DMS 273 (cell line): Measurements from ENCODE around the gene OSBP2.
"Not testable (repeated sequence)": the region's sequence is repeated elsewhere in the genome, so short reads cannot be mapped to it uniquely, and the experiment has no call there.

Experiments
- DNase-seq: peaks from one replicate; lab custom pipeline; 2025; ENCODE audit not compliant: unreplicated experiment; lab: John Stamatoyannopoulos, UW

The OSBP2 gene

DNA sequence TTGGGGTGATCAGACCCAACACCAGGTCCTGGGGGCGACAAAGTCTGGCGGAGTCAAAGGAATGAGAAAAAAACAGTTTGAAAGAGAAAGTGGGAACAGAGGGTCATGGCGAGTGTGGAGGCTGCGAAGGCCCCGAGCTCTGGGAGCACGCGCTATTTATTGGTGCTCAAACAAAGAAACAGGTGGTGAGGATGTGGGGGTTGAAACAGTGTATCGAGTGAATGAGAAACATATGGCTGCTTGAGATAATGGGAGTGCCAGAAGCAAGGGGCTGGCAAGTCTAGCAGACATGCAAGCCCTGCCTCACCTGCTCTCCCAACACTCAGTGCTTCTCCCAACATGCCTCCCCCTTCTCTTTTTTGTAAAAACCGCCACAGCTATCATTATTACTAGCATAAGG lies 19.2 kb upstream of the OSBP2 start:
- peak; percentile 85 for DNase-seq

DNA sequence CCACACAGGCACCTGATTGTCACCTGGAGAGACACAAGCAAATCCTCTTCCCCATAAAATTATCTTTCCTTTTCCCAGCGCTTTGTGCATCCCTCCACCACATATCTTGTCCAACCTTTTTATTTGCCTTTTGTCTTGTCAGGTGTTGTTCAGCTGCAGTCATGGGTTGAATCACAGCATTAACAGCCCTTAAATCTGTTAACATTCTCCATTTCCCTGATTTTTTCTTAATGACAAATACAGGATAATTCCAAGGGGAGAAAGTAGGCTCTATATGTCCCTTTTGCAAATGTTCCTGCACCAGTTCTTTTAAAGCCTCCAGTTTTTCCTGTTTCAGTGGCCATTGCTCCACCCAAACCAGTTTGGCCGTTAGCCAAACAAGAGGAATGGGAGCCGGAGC lies 18.1 kb upstream of the OSBP2 start:
- DNase-seq, result not testable (repeated sequence)

DNA sequence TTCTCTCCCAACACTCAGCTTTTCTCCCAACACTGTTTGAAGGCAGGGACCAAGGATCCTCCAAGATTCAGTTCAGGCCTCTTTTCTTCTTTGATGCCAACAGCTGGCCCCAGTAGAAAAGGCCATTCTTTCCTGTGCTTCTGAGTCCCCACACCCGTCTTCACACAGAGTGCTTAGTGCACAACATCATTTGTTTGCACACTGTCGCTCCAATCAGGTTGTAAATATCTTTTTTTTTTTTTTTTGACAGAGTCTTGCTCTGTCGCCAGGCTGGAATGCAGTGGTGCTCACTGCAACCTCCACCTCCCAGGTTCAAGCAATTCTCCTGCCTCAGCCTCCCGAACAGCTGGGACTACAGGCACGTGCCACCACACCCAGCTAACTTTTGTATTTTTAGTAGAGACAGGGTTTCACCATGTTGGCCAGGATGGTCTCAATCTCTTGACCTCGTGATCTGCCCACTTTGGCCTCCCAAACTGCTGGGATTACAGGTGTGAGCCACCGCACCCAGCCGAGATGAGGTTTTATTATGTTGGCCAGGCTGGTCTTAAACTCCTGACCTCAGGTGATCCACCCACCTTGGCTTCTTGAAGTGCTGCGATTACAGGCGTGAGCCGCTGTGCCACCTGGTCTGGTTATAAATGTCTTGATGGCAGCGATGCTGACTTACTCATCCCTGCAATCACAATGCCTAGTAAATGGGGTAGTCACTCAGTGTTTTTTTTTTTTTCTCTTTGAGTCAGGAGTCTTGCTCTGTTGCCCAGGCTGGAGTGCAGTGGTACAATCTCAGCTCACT lies 14.6 kb upstream of the OSBP2 start:
- not testable (repeated sequence) for DNase-seq

DNA sequence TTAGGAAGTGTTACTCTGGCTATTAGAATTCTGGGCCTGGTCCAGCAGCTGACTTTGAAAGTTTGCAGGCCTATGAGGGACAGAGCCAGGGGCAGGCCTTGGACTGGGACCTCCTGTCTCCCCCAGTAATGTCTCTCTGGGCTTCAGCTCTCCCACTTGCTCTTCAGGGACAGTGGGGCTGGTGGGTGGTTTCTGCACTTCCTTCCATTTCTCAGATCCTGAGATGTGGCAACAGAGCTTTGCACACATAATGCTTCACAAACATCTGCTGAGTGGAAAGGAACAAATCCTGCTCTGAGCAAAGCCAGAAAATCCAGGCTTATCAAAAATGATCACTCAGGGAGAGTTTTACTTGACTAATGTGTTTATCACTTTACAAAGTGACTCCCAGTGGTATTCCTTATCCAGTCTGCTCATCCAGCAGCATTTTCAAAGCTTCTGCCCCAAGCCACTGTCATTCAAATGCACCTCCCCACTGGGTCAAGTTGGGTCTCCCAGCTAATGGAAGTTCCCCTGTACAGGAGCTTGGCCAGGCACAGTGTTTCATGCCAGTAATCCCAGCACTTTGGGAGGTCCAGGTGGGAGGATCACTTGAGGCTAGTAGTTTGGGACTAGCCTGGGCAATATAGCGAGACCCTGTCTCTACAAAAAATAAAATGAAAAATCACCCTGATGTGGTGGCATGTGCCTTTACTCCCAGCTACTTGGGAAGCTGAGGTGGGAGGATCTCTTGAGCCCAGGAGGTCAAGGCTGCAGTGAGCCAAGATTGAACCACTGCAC lies 13.5 kb upstream of the OSBP2 start:
- DNase-seq, result no peak

DNA sequence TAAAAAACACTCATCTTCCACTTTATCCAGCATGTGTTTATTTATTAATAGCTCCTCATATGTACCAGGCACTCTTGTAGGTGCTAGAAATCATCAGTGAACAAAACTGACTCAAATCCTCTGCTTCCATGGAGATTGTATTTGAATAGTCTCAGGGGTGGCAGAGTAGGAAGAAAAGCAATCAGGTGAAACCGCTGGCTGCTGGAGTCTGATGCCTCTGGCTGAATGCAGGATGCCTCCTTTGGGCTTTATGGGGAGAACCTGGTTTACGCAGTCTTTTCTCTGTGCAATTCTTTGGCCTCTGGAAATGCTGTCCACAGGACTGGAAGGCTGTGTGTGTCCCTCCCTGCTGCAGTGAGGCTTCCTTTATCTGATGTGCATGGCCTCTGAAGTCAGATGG lies 12.8 kb upstream of the OSBP2 start:
- no peak for DNase-seq

DNA sequence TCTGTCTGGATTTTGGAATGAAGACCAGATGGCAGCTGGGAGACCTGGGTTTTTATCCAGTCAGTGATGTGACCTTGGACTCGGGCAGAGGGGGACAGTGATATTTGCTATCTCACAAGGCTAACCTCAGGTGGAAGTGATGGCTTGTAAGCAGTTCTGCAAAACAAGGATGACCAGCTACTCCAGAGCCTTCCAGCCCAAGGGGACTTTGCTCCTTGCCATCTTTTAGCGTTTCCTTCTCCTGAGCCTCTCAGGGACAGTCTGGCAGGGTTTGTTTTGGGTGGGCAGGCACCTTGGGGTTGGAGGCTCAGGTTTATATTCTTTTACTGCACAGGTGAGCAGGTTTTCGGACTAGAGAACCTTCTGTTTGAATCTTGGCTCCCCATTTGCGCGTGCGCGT lies 9.5 kb upstream of the OSBP2 start:
- no peak for DNase-seq

DNA sequence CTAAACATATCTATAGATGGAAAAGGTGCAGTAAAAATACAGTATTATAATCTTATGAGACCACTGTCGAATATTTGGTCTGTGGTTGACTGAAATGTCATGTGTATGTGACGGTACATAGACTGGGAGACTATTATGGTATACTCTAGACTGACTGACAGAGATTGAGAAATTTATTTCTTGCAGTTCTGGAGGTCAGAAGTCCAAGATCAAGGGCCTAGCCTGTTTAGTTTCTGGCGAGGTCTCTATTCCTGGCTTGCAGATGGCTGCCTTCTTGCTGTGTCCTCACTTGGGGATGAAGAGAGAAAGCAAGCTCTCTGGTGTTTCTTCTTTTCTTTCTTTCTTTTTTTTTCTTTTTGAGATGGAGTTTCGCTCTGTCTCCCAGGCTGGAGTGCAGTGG lies 7.3 kb upstream of the OSBP2 start:
- no peak for DNase-seq

DNA sequence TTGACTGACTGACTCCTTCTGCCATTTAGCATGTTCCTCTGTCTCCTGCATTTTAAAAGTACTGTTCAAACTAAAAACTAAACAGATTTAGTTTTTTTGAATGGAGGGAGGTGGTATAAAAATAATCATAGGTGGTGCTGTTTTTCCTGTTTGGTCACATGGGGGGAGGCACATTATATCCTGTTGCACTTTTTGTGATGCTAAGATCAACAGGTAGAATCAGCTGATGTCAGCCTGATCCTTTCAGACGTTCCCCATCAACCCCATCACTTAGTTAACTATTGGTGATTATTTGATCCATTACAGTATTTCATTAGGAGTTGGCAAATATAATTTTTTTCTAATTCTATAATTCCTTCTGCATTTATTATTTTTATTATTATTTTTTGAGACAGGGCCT lies 5.1 kb upstream of the OSBP2 start:
- no peak for DNase-seq

DNA sequence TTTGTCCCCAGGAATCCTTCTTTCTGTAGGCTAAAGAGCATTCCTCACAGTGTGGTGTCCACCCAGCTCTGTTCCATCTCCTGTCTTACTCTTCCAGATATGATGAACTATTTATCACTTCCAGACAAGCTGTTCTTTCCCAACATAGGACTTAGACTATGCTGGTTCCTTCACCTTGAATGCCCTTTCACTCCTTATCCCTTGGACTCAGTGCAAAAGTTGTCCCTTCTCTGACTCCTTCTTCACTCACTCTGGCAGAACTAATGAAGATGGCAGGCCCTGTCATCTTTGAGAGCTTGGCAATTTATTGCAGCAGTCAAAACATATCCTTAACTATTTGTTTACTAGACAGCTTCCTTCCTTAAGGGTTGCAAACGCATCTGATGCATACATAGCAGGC lies 3.5 kb upstream of the OSBP2 start:
- DNase-seq, result no peak

DNA sequence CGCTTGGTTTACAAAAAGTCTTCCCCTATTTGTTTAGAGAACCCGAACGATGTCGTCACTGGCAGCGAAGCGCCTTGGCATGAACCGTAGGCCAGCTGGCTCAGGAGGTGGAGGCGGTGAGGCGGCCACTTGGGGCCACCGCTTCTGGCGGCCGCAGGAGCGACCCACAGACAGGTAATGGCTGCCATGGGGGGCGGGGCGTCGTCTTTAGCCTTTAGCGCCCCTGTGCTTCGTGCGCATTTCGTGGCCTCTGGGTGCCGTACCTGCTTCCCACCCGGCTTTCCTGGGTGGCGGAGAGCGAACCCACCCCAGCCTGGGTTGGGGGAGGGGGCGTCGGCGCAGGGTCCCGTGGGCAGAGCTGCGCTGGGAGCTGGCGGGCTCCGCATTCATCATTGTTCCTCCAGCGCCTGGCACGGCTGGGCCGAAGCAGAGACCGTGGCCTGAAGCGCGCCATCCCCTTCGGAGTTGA lies 469 bp upstream of the OSBP2 start:
- DNase-seq, result peak; percentile 83

DNA sequence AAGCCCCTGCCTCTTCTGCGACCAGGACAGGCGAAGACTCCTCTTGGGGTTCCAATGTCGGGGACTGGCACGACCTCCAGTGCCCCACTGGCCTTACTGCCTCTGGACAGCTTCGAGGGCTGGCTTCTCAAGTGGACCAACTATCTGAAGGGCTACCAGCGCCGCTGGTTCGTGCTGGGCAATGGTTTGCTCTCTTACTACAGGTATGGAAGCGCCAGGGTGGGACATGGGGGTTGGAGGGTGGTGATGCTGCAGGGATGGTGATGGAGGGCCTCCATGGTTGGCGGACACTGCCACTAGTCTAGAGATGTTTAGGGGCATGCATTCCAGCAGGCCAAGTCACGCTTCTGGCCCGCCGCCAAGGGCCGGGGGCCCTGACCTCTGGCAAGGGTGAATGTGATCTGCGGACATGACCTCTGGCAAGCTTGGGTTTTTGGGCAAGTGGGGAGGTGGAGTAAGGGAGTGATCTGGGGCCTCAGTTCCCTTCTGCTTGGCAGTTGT lies 727 bp downstream of the OSBP2 start:
- no peak for DNase-seq

DNA sequence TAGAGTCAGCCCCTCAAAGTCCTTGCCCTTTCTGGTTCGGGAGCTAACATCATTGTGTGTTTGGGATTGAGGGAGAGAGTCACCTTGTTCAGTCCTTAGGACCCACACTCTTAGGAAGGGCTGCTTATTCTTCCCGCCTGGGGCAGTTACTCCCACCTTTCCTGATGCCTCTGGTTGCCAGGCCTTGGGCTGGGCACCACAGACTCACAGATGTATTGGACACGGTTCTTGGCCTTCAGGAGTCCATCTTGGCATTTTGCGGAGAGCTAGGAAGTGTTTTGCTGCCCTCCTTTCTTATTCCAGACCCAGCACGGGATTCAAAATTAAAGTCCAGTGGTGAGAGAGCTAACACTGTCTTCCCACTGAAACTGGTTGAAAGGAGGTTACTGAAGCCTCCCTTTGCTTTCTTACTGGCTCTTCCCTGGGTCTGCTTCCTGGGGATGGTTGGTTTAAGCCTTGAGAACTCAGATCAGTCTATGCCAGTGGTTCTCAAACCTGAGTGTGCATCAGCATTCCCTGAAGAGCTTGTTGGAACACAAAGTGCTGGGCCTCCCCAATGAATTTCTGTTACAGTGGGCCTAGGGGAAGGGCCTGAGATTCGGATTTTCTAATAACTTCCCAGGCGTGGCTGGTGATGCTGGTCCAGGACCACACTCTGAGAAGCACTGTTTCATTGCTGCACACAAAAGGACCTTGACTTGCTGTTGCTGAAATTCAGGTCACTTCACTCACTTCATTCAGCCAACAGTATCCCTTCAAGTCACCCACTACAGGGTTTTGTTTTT lies 1.4 kb downstream of the OSBP2 start:
- no peak for DNase-seq

DNA sequence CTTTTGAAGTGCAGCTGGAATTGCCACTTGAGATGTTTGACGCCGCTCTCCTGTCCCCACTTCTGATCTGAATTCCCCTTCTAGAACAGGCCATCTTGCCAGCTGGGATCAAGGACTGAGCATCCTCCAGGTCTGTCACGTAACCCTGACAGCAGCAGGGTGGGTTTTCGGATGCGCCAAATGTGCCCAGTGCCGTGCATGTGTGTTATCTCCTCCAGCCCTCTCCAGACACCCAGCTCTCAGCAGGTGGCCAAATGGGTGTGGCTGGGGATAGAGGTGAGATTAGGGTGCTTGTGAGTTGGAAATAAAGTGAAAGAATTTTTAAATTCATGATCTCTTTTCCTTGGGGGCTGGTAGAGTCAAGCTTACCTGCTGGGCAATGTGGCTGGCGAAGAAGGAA lies 3.3 kb downstream of the OSBP2 start:
- DNase-seq, result no peak

DNA sequence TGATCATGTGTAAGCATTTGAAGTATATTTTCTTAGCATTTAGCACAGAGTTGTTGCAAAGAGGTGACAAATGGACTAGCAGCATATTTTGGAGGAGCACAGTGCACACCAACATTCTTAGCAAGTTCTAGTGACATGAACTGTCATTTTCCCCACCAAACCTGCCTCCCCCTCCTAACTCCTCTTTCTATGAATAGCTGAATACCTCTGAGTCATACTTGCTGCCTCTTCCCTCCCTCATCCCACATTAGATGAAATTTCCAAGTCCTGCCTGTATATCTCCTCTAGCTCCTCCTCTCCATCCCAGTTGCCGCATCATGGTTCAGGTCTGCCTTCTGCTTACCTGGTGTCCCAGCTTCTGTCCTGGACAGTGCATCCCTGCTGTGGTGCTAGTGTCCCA lies 7.2 kb downstream of the OSBP2 start:
- DNase-seq, result no peak

DNA sequence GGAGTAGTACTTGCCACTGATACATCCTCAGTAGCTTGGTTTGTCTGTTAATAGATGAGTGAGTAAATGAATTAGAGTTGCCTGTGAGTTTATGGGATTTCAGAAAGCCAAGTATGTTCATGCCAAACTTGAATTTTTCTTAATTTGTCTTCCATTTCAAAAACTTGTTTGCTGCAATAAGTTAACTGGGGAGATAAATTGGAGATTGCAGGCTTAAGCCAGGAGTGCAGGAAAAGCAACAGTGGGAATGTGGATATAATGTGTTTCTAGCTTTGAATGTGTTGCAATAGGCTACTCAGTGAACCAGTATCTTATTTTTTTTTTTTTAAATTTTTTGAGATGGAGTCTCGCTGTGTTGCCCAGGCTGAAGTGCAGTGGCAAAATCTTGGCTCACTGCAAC lies 8.2 kb downstream of the OSBP2 start:
- DNase-seq, result no peak

DNA sequence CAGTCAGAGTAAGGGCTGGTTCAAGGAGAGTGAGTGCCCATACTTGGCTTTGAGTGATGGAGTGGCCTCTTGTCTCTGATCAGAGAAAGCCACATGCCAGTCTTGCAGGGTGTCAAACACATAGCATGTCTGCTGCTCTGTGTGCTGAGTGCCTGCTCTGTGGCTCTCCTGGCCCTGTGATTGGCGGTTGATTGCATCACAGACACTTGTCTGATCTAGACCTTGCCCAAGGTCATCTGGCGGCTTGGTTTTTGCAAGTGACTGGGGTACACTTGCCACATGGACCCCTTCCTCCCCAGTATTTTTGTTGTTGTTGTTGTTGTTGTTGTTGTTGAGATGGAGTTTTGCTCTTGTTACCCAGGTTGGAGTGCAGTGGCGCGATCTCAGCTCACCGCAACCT lies 10.3 kb downstream of the OSBP2 start:
- no peak for DNase-seq

DNA sequence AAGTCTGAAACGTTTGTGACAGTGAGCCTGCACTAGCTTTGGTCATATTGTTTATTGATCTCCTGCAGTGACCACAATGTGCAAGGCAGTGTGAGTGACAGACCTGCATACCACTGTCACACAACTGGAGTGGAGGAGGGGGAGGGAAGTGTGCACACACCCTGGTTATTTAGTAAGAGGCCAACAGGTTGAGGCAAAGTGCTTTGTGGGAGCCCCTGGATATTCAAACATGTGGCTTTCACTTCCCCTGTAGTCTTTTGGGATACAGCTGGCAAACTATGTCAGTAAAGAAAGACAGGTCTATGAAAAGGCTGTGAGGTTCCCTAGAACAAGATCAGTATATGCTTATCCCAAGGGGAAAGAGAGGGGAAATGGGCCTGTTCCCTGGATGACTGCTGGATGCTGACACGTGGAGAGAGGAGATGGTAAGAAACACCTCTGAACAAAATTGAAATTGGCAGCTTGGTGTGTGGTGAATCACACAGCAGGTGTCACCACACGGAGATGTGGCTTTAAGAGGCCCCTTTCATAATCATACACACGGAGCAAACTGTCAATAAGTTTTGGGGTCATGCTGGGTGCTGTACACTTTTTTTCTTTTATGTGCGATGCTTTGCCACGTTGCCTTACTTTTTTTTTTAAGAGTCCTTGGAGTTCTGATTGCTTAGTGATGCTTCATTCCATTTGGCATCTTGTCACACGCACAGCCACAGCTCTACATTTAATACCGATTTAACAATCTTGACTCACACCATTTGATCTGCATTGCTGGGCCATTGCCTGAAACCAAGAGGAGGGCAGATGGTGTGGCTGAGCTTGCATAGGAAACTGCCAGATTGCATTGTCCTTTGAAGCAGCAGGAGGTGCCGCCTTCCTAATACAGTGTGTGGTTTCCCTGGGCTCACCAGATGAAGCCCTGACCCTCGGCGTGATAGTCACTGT lies 11.3 kb downstream of the OSBP2 start:
- peak; percentile 93 for DNase-seq

DNA sequence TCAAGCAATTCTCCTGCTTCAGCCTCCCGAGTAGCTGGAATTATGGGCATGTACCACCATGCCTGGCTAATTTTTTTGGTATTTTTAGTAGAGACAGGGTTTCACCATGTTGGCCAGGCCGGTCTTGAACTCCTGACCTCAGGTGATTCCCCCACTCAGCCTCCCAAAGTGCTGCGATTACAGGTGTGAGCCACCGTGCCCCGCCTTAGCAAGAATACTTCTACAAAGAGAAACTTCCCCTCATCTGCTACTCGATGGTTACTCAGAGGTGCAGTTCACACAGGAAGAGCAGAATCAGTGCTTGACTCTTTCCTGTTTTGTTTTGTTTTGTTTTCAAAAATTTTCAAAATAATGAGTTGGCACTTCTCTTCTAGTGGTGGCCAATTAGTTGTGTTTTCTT lies 15.3 kb downstream of the OSBP2 start:
- not testable (repeated sequence) for DNase-seq

DNA sequence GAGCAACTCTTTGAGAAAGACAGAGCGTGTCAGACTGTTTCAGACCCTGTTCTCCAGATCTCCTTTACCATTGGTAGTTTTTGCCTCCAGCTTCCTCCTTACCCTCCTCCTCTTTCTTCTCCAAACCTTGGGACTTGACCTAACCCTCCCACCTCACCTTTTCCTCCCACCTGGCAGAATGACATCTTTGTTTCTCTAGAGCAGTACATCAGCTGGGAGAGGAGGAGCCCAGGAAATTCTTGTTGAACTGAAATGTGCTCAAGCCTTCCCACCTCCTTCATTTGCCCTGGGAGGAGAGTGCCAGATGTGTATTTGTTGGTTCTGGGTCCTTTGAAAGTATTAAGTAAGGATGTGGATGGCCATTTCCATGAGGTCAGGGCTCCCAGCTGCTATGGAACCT lies 17.4 kb downstream of the OSBP2 start:
- DNase-seq, result no peak

DNA sequence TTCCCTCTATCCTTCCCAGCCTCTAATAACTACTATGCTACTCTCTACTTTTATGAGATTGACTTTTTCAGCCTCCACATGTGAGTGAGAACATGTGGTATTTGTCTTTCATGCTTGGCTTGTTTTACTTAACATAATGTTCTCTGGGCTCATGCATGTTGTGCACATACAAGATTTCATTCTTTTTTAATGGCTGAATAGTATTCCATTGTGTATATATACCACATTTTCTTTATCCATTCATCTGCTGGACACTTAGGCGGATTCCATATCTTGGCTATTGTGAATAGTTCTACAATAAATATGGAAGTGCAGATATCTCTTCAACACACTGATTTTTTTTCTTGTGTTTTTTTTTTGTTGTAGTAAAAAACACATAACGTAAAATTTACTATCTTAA lies 19.4 kb downstream of the OSBP2 start:
- no peak for DNase-seq
